Non-pigmented ciliary epithelial cell (primary cell): ENCODE results near the gene KAT14.
"Not testable (repeated sequence)": the region's sequence is repeated elsewhere in the genome, so short reads cannot be mapped to it uniquely, and the experiment has no call there.

Source experiments
- DNase-seq: peaks from one replicate; pipeline ENCODE4 v3.0.0-alpha.2; 2010; ENCODE audit warnings: low read depth

KAT14 gene

DNA sequence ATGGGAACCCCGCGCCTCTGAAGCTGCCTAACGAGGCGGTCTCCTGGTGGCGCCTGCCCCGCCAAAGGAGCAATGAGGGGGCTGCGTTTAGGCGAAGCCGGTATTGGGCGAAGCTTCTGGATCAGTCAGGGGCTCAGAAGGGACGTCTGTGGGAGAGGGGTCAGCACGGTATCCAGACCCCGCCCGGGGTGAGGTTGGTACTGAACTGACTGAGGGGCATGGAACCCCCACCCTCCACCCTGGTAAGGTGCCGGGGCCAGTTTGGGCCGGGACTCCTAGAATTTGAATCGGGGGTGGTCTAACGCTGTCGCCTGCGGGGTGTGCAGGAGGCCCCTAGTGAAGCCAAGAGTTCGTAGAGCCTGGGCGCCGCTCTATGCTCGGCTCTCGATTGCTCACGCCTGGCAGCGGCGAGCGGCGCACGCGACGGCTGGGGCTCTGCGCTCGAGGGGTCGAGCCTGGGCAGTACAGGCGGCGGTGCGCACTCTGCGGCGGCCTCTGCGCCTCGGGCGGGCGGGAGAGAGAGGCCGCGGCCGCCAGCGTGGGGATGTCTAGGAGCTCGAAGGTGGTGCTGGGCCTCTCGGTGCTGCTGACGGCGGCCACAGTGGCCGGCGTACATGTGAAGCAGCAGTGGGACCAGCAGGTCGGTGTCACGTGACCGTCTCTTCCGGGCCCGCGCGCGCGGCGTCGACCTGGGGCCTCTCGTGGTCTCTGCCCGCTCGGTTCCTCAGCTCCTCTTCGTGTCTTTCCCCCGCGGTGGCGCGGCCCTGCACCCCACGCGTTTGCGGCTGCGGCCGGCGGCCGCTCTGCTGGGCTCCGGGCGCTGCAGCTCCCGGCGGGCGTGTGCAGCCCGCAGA, at the start of gene KAT14, which contains the start of gene PET117:
KAT14 (plus strand) TSS at position 452 of the 854 bp plus-strand sequence. CDS start 4,798 bp downstream, outside the sequence.
PET117 (plus strand) TSS at position 452 of the 854 bp plus-strand sequence; CDS start at position 545, 93 bp downstream.
- peak; percentile 67 for DNase-seq

DNA sequence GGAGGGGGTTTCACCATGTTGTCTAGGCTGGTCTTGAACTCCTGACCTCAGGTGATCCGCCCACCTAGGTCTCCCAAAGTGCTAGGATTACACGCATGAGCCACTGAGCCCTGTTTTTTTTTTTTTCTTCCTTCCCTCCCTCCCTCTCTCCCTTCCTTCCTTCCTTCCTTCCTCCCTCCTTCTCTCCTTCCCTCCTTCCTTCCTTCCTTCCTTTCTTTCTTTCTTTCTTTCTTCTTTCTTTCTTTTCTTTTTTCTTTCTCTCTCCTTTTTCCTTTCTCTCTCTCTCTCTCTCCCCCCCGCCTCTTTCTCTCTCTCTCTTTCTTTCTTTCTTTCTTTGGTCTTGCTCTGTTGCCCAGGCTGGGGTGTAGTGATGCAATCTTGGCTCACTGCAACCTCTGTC, 49.4 kb upstream of the KAT14 start:
- DNase-seq: not testable (repeated sequence)

GRCh38 chr20:18088841-18089240, 48.8 kb upstream of the KAT14 start:
- DNase-seq: not testable (repeated sequence)

DNA sequence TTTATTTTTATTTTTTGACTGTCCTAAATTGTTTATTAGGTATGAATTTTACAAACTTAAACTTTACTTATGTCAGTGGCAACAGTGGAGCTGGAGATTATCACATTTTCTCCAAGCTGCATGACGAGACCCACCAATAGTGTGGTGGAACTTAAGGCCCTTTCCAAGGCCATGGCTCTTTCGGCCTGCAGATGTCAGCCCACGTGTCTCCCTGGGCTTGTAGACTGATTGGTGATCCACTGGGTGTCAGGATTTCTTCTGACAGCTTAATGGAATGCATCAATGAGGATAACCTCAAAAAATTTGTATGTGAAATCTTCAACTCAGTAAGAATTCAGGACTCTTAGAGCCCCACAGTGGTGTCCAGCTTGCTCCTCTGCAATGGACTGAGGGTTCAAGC, 47.6 kb upstream of the KAT14 start:
- DNase-seq: no peak

- DNase-seq: no peak
Observed at GRCh38 chr20:18090477-18090876, 47.2 kb upstream of the KAT14 start.

GRCh38 chr20:18091623-18092022, 46.0 kb upstream of the KAT14 start:
- no peak for DNase-seq

DNA sequence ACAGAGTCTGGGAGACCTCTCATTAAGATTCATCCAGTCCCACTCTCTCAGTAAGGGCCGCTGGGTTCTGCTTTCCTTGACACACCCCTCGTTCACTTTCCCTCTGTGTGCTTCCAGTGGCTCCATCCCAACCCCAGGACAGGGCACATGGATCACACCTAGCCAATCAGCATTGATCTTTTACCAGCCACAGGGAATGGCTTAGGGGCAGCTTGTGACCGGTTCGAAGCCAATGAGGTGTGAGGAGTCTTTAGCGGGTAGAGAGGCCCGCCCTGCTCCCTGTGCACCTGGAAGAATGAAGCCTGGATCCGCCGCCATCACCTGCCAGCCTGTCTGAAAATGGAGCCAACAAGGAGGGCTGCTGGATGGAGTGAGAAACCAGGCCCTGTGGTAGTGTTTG, 44.8 kb upstream of the KAT14 start:
- no peak for DNase-seq

DNA sequence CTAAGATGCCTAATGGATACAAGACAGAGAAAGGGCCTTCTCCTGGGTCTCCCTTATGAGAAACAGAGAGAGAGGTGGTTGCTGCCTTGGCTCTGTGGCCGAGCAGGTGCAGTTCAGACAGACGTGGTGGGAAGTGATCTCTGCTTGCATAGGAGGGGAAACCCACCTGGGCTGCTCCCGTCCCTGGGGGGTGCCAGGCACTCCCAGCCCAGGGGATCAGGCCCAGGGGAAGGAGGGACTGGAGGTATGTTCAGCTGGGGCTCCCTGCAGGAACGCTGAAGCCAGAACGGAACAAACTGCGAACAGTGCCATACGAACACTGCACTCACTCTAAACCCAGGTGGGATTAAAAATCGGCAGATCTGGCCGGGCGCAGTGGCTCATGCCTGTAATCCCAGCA, 44.3 kb upstream of the KAT14 start:
- no peak for DNase-seq

DNA sequence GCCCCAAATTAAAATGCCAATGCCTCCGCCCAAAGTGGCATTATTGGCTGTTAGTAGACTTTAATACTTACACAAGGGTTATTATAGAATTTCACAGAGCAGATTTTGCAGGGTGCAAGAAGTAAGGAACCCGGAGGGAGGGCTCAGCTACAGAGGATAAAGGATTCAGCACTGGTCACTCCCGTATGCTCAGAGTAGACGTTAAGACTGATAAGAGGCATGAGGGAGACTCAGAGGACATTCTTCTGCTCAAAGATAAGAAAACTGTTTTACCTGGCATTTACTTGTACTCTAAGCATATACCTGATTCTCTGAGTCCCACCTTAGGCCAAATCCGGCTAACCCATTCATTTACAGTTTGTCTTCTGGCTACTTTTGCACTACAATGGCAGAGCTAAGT, 43.5 kb upstream of the KAT14 start:
- no peak for DNase-seq

- DNase-seq: not testable (repeated sequence)
Observed at GRCh38 chr20:18100569-18100968, 37.1 kb upstream of the KAT14 start.

GRCh38 chr20:18101125-18101810, 36.4 kb upstream of the KAT14 start:
- DNase-seq: no peak

DNA sequence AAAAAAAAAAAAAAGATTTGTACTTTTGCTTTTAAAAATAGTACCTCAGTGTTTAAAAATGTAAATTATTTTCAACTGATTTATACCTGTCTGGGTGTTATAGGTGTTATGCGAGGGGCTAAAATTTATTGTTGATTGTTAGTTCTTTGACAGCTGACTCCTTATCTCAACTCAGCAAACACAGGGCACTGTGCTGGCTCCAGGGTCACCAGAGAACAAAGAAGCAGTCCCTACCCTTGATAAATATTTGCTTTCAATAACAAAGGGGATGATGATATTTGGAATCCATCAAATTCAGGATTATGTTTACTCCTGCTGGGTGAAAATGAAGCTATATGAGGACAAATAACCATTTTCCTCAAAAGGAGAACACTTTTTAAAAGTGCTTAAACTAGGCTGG, 34.2 kb upstream of the KAT14 start:
- DNase-seq: no peak

- no peak for DNase-seq
Observed at GRCh38 chr20:18108326-18108725, 29.3 kb upstream of the KAT14 start.

- DNase-seq: not testable (repeated sequence)
Observed at GRCh38 chr20:18128574-18128973, 9.1 kb upstream of the KAT14 start.

DNA sequence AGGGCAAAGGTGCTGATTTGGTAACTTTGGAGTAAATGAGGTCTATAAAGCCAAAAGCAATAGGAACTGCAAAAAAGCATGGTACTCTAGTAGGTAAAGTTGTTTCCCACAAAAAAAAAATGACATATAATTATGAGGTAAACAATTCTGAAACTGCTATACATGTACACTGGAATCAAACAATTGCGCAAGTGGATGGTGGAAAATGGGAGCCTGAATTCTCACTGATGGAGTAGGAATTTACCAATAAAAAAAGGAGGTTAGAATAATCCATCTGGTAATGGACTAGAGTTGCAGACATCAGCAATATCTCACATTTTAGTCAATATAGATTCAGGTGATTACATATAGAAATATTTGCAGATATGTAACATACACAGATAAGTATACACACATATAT, 5.0 kb upstream of the KAT14 start:
- no peak for DNase-seq

DNA sequence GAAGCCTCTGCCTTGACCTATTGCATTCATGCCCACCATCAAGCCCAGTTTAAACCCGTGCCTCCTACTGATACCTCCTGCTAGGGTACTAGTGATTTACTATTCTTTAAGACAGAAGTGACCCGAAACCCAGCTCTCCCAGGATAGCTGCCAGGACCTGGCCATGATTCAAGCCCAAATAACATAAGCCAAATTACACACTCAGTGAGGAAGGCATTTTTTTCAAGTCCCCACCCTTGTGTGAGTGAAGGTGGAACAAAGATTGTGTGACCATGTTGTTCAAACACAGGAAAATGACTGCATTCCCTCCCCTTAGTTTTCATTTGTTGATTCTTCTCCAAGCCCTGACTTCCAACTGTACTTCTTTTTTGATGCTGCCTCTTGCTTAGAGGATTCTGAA, 3.7 kb upstream of the KAT14 start:
- no peak for DNase-seq

- no peak for DNase-seq
Observed at GRCh38 chr20:18138266-18138582, 561 bp downstream of the KAT14 start.

DNA sequence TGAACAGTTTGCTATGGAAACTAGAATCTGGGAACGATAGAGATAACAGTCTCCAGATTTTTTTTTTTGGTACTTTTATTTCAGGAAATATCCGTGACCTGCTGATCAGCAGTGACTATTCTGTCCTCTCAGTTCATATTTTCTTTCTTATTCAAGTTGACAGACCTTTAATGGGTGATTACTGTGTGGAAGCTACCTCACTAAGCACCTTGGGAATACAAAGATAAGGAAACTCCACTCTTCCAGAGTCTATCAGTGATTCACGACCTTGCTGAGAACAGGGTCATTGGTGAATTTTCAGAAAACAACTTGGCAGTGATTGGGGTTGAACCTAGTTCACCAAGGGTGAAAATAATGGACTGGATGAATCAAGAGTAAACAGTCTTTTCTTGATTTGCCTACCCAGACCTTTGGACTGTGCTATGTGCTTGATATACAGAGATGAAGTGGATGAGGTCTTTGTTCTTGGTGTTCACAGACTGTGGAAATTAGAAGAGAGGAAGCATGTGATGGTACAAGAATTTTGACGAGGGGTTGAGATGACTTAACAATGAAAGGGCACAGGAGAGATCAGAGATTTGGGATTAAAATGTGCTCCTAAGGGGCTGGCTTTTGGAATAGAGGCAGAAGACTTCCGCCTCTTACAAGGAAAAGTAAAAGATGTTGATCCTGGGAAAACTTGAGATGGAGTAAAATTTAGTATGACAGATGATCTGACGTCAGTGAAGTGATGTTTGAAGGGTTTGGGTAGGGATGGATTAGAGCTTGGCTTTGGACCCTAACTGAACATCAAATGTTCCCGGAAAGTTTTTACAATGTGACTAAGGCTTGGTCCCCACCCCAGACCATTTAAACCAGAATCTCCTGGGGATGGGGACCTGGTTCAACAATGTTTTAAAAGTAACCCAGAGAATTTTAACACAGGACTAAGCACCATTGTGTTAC, 1.2 kb downstream of the KAT14 start:
- DNase-seq: no peak

GRCh38 chr20:18139832-18140231, 2.2 kb downstream of the KAT14 start:
- no peak for DNase-seq

- DNase-seq: no peak
Observed at GRCh38 chr20:18144541-18145099, 7.0 kb downstream of the KAT14 start.

DNA sequence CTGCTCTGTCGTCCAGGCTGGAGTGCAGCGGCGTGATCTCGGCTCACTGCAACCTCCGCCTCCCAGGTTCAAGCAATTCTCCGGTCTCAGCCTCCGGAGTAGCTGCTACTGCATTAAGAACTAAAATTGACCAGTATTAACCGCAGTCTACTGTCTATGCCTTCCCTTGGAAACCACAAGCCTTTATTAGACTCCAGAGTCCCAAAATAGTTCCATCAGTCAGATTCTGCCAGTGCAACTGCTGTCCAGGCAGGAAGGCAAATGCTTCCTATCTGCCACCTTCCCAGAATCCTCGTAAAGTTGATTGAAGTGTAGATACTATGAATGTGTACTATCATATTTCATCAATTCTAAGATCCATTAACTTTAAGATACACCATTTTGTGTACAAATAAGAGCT, 16.7 kb downstream of the KAT14 start:
- no peak for DNase-seq

DNA sequence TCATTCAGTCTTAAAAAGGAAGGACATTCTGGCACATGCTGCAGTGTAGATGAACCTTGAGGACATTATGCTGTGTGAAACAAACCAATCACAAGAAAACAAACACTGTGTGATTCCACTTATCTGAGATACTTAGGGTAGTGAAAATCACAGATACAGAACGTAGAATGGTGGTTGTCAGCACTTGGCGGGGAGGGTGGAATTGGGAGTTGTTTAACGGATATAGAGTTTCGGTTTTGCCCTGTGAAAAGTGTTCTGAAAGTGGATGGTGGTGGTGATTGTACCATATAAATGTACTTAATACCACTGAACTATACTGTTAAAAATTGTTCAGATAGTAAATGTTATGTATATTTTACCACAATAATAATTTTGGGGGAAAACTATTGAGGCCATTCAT, 18.4 kb downstream of the KAT14 start:
- DNase-seq: no peak
